Activated T-cell treated with anti-CD3 and anti-CD28 coated beads for 48 hours (primary cell): ENCODE measurements around the gene CRACDL.
"Not testable (repeated sequence)": the region's sequence is repeated elsewhere in the genome, so short reads cannot be mapped to it uniquely, and the experiment has no call there.

ENCODE experiments used
- DNase-seq: peaks from one replicate; pipeline ENCODE4 v3.0.0-alpha.2; 2020; ENCODE audit warnings: low read depth

CRACDL gene

GRCh38 chr2:98903767-98904485 lies 32.1 kb downstream of the CRACDL start:
- no peak for DNase-seq

DNA sequence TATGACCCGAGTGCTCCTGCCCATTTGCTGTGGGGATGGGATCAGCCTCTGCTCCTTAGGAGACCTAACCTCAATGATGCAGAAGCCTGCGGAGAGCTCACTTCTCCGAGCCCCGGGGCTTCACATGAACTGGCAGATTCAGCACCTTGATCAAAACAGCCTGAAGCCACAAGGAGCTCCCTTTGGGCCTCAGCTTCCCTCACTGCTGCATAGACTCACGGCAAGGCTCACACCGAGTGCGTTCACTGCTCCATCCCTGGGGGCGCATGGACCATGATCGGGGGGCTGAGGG lies 33.0 kb downstream of the CRACDL start:
- no peak for DNase-seq

DNA sequence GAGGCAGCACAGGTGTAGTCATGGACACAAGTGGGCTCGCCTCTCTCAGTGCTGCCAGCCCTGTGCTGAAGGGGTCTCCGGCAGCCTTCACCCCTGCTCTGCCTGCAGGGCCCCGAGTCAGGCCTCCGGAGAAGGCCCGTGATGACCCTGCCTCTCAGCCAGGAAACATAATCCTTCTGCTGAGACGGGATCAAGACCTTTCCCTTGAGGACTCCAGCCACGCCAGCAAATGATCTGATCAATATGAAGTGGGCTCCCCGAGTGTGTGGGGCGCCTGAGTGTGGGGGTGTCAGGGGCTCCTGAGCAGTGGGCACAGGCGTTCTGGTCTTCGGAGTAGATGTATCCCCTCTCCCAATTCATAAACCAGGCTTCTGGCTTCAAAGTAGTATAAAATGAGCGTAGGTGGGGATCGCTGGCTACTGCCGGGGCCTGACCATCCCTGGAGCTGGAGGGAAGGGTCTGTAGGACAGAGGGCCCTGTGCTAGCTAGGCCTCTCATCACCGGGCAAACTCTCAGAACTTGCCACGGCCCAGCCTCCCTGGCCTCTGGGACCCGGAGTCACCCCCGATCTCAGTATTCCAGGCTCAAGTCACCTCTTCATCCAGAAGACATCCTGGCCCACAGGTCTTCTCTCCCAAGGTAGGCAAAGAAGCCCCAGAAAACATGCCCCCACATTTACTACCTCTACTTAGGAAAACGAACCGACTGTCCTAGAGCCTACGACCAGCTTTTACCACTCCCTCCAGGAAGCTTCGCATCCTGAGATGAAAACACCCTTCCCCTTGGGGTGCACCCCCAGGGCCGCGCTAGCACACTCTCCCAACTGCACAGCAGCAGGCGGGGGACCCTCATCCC lies 33.6 kb downstream of the CRACDL start:
- no peak for DNase-seq

GRCh38 chr2:98901702-98902101 lies 34.3 kb downstream of the CRACDL start:
- DNase-seq: no peak

- no peak for DNase-seq
Observed at GRCh38 chr2:98901291-98901690, 34.7 kb downstream of the CRACDL start.

DNA sequence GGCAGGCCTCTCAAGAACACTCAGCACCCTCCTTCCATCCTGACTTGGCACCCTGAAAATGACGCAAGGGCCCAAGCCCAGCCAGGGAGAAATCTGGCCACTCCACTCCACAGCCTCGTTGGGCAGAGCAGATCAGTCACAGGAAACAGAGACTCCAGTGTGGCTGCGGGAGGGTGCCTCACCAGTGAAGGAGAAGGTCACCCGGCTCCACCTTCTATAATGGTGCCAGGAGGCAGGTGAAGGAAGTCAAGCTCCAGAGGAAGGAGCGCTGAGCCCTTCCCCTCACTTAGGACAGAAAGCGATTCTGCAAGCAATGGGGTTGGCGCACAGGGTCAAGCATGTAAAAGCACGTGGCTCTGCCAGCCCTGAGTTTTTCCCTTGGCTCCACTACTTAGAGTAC lies 35.3 kb downstream of the CRACDL start:
- no peak for DNase-seq

DNA sequence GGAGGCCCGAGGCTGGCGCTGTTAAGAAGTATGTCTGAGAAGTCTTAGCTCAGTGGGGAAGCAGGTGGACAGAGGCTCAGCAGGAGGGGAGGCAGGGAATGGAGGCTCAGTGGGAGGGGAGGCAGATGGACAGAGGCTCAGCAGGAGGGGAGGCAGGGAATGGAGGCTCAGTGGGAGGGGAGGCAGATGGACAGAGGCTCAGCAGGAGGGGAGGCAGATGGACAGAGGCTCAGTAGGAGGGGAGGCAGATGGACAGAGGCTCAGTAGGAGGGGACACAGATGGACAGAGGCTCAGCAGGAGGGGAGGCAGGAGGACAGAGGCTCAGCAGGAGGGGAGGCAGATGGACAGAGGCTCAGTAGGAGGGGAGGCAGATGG lies 36.3 kb downstream of the CRACDL start:
- not testable (repeated sequence) for DNase-seq

DNA sequence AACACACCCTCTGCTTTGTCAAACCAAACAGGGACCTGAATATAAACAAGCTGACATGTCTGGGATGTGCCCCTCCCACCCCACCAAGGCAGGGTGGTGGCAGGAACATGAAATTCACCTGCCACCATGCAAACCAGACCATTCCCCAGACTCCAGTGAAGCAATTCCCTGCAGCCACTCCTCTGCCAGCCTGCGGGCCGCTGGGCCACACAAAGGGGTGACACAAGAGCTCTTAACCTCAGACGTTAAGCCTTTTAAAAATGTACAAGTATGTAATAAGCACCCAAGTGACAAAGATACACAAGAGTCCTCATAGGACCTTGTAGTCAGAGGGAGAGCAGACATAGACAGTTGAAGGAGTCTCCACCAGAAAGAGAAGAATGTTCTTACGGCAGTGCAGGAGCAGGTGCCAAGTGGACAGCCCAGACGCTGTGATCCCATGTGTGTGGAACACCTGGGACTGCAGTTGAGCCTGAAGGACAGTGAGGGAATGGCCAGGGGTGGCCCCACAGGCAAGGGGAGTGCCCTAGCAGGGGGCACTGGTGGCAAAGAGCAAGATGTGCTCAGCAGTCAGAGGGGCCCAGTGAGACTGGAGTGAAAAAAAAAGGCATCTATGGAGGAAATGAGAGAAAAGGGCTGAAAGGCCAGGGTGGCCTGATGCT lies 36.9 kb downstream of the CRACDL start:
- DNase-seq: no peak

DNA sequence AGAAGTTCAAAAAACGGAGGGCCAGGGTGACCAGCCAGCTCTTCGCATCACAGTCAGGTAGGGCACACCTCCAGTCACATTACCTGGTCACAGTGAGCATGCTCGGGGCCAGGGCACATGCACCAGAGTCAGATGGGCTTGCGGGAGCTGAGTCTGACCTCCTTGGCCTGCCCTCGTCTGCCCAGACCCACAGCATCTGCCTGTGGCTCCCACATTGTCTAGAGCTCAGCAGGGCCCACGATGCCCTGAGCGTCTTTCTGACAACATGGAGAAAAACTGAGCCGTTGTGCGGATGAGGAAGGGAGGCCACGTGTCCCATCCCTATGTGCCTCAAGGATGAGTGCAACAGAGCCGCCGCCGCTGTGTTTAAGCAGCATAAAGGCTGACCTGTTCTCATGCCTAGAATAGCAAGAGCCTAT lies 37.6 kb downstream of the CRACDL start:
- no peak for DNase-seq

DNA sequence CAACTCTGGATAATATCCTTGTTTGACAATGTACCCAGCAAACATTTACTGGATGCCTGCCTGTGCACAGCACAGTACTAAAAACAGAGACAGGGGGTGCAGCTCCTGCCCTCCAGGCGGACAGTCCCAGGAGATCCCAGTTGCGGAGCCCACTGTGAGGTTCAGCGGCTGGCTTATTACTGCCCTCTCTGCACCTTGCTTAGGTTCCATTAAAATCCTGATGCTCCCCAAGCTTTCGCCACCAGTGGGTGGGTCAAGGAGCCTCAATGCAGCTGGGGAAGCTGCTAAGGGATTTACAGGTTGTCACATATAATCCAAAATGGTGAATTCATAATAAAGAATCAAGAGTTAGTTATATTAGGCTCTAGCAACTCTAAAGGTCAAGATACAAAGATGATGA lies 38.3 kb downstream of the CRACDL start:
- DNase-seq: no peak

- DNase-seq: no peak
Observed at GRCh38 chr2:98896944-98897343, 39.1 kb downstream of the CRACDL start.

GRCh38 chr2:98896416-98896815 lies 39.6 kb downstream of the CRACDL start:
- DNase-seq: no peak

GRCh38 chr2:98895901-98896300 lies 40.1 kb downstream of the CRACDL start:
- DNase-seq: no peak

- DNase-seq: no peak
Observed at GRCh38 chr2:98895221-98895620, 40.8 kb downstream of the CRACDL start.

- DNase-seq: no peak
Observed at GRCh38 chr2:98894331-98895000, 41.6 kb downstream of the CRACDL start.

- no peak for DNase-seq
Observed at GRCh38 chr2:98893911-98894321, 42.1 kb downstream of the CRACDL start.

- no peak for DNase-seq
Observed at GRCh38 chr2:98892871-98893270, 43.2 kb downstream of the CRACDL start.

DNA sequence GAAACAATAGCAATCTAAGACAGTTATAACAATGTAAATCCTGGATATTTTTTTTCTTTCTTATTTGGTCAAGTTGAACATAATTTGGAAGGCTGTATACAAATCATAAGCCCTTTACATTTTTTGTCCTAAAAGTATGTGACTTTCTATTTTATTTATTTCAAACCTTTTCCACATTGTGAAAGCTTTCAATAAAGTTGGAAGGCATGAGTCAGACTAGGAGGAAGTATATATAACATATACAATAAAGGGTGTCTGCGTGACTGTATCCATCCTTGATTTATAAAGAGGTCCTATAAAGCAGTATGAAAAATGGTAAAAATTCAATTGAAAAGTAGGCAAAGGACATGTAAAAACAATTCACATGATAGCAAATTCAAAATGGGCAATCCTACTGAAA lies 44.4 kb downstream of the CRACDL start:
- DNase-seq: no peak

DNA sequence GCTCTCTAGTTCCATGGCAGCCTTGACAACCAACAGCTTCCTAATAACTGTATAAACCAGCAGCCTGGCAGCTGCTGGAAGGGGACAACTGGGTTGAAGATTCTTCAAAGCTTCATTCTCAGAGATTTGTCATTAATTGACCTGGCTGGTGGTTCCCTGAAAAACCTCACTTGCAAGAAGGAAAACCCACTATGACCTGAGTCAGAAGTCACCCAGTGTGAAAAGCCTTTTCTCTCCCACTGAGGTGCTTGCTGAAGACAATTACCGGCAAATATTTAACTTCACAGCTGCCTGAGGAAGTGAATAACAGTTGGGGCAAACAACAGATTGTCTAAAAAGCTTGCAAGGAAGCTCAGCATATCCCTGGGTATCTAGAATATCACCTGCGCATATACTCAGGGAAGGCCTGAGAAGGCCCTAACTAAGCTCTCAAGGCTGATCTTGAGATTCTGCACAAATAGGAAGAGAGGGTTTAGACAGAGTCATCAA lies 49.9 kb downstream of the CRACDL start:
- no peak for DNase-seq

GRCh38 chr2:98884658-98885057 lies 51.4 kb downstream of the CRACDL start:
- no peak for DNase-seq

DNA sequence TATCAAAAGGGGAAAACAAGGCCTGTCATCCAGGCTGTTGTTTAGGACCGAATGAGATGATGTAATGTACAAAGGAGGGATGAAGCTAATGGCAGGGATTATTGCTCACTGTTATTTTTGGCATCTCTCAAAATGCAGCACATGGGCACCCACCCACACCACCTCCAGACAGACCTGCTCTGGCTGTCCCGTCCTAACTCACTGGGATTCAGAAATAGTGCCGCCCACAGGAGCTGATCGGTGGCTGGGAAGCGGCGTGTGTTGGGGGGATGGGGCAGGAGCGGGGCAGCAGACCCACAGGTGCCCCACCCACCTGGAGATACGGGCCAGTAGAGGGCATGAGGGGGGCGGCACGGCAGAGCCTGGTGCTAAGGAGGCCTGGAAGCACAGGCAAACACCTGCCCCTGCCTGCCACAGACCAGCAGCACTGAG lies 52.2 kb downstream of the CRACDL start:
- DNase-seq: no peak
